GM12864 (cell line): ENCODE results near the gene BTBD9.

Experiments
- DNase-seq: peaks from one replicate; pipeline ENCODE4 v3.0.0-alpha.2; 2011; ENCODE audit warnings: low read depth
- H3K4me3 ChIP-seq: 2 replicates; pipeline ENCODE4 v1.5.1; 2011; ENCODE audit warnings: mild to moderate bottlenecking, low read depth, low read length, control low read depth
- TF ChIP-seq, protein P1 (sequence below): IDR thresholded peaks from 2 replicates; pipeline ENCODE4 v1.5.1; 2011; ENCODE audit warnings: low read depth, mild to moderate bottlenecking, moderate library complexity, low read length, control low read depth, inconsistent platforms; ENCODE audit errors: missing control alignments

BTBD9 gene

DNA sequence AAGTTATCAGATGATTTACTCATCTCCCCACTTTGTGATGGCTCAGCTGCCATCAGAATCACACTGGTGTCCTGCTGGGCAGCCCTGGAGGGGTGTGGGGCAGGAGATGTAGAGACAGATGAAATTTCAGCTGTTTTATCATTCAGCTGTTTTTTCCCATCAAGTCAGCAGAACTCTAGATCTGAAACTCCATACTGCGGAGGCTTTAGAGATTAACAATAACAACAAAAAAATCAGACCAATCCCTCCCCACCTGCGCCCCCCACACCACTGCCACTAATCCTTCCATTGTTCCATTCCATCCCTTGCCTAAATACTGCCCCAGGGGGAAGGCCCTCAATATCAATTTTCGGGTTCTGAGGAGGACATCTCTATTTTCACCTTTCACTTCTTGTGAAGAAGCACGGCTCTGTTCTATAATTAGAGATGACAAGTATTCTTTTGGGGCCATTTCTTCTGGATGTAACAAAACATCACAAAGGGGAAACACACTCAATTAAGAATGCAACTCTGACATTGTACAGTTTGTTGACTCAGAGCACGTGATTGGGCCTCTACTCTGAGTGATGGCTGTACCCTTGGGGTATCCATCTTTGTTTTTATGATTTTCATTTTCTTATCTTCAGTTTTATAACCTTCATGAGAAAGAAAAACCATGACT is 423.9 kb downstream of the BTBD9 start:
- no peak for DNase-seq
- no peak overlapping the region for H3K4me3 ChIP-seq
- TF ChIP-seq, protein P1, sequence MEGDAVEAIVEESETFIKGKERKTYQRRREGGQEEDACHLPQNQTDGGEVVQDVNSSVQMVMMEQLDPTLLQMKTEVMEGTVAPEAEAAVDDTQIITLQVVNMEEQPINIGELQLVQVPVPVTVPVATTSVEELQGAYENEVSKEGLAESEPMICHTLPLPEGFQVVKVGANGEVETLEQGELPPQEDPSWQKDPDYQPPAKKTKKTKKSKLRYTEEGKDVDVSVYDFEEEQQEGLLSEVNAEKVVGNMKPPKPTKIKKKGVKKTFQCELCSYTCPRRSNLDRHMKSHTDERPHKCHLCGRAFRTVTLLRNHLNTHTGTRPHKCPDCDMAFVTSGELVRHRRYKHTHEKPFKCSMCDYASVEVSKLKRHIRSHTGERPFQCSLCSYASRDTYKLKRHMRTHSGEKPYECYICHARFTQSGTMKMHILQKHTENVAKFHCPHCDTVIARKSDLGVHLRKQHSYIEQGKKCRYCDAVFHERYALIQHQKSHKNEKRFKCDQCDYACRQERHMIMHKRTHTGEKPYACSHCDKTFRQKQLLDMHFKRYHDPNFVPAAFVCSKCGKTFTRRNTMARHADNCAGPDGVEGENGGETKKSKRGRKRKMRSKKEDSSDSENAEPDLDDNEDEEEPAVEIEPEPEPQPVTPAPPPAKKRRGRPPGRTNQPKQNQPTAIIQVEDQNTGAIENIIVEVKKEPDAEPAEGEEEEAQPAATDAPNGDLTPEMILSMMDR: no peak

DNA sequence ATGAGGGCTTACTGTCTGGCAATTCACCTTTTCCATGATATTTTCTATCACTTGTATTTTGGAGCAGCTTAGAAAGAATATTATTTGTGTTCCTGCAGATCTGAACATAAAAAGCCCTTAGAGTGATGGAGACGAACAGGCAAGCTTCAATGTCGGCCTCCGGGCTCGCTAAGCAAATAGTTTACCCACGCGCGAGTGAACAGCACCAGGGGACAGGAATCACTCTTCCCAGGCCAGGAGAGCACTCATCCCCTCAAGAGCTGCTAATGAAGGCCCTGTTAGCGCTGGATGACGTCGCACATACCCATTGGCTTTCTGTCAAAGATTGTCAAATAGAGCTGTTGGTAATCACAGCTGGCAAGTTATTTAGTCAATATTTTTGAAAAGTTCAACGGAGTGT is 424.5 kb downstream of the BTBD9 start:
- no peak for DNase-seq
- TF ChIP-seq, protein P1: no peak
- no peak overlapping the region for H3K4me3 ChIP-seq

DNA sequence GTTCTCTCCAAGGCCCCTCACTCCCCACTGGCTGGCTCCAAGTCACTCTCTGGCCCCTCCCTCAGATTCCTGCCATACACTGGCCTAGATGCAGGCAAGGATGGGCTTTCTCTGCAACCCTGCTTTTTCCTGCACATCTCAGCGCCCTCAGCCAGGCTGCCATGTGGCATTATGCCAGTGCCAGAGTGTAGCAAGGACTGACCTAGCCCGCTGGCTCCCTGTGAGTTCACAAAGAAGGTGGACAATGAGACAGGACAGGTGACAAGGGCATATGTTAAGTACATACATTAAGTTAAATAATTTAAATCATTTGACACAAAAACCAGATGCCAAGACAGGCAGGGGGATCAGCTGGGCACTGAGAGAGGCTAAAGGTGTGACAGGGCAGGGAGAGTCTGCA is 425.6 kb downstream of the BTBD9 start:
- no peak overlapping the region for H3K4me3 ChIP-seq
- DNase-seq: no peak
- TF ChIP-seq, protein P1: no peak

DNA sequence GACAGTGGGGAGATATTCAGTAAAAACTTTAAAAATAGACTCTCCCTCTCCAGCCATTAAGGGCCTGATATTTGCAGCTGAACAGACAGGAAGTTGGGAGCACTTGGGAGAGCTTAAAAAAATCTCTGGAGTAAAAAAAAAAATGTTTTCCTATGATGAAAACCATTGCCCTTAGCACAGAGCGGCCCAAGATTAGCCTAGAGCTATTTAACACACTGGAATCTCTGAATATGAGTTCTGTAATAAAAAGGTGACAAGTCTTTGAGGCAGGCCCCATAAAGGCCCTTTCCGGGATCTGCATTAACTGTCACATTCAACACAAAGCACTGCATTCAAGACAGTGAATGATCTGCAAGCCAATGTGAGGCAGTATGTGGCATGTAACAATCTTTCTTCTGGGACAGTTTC is 426.5 kb downstream of the BTBD9 start:
- TF ChIP-seq, protein P1: no peak
- no peak overlapping the region for H3K4me3 ChIP-seq
- no peak for DNase-seq

DNA sequence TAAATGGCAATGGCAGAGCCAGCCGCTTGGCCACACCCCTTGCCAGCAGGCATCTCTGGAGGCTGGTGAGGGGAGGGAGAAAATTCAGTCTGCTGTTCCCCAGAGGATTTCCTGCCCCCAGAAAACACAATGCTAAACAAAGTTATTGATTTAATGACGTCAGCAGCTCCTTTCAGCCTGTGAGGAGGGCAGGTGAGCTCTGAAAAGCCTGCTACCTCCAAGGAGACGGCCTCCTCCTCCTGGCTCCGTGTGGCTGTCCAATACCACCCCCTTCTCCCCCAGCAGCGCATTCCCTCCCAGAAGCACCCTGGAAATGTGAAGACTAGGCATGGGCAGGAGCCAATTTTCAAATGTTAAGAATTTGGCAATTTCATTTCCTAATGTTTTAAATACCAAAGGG is 427.1 kb downstream of the BTBD9 start:
- no peak overlapping the region for H3K4me3 ChIP-seq
- no peak for DNase-seq
- TF ChIP-seq, protein P1: no peak

DNA sequence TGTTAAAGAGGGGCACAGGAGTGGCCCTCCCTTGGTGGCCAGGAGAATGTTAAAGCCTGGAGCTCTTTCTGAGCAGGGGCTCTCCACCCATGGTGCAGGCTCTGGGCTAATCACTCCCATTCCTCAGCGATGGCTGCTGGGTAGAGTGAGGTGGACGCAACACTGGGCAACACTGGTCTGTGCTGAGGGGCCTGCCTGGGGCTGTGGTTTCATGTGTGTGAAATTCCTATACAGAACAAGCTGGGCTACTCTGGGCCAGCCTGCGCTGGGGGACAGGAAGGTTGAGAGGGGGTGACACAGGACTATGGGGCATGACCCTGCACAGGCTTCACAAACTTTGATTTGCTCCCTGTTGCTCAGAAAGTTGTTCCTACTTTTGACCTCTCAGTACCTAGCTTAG is 427.6 kb downstream of the BTBD9 start:
- TF ChIP-seq, protein P1: no peak
- no peak for DNase-seq

More for the DNA sequence above, 427.6 kb downstream of the BTBD9 start:
- no peak overlapping the region for H3K4me3 ChIP-seq
